Activated naive CD8-positive, alpha-beta T cell treated with anti-CD3 and anti-CD28 coated beads, Interleukin-2, amount 50 U/mL, for 16 hours (primary cell): Measurements from ENCODE around the gene FRMPD4.
"Not testable (repeated sequence)": the region's sequence is repeated elsewhere in the genome, so short reads cannot be mapped to it uniquely, and the experiment has no call there.

ENCODE experiments used
- DNase-seq: peaks from one replicate; pipeline ENCODE4 v3.0.0-alpha.2; 2020; ENCODE audit warnings: low read depth, low spot score

Gene FRMPD4

DNA sequence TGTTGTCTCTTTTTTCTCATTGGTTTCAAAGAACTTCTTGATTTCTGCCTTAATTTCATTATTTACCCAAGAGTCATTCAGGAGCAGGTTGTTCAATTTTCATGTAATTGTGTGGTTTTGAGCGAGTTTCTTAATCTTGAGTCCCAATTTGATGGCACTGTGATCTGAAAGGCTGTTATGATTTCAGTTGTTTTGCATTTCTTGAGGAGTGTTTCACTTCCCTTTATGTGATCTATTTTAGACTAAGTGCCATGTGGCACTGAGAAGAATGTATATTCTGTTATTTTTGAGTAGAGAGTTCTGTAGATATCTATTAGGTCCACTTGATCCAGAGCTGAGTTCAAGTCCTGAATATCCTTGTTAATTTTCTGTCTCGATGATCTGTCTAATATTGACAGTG lies 377.1 kb downstream of the FRMPD4 start:
- DNase-seq, result not testable (repeated sequence)

- no peak for DNase-seq
These were observed 388.0 kb downstream of the FRMPD4 start for GRCh38 chrX:12526306-12526705.

DNA sequence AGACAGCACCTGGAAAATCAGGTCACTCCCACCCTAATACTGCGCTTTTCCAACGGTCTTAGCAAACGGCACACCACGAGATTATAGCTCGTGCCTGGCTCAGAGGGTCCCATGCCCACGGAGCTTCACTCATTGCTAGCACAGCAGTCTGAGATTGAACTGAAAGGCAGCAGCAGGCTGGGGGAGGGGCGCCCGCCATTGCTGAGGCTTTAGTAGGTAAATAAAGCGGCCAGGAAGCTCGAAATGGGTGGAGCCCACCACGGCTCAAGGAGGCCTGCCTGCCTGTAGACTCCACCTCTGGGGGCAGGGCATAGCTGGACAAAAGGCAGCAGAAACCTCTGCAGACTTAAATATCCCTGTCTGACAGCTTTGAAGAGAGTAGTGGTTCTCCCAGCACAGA lies 399.8 kb downstream of the FRMPD4 start:
- not testable (repeated sequence) for DNase-seq

GRCh38 chrX:12542251-12542650 lies 404.0 kb downstream of the FRMPD4 start:
- not testable (repeated sequence) for DNase-seq

GRCh38 chrX:12548341-12548740 lies 410.1 kb downstream of the FRMPD4 start:
- no peak for DNase-seq

DNA sequence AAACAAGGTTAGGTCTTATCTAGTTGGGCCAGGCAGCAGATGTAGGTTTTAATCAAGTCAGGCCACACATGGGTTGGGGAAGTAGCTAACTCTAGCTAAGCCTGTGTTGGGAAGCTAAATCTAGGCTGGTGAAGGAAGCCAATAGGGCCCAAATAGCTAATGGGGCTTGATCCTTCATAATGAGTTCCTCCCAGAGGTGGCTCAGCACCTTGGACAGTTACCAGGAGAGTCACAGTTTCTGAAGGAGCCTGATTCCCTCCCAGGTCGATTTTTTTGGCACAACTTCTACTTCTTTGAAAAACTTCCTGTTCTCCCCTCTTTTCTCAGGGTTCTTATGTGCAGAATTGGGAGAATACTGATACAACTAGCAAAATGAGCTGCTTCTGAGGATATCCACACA lies 410.5 kb downstream of the FRMPD4 start:
- no peak for DNase-seq

DNA sequence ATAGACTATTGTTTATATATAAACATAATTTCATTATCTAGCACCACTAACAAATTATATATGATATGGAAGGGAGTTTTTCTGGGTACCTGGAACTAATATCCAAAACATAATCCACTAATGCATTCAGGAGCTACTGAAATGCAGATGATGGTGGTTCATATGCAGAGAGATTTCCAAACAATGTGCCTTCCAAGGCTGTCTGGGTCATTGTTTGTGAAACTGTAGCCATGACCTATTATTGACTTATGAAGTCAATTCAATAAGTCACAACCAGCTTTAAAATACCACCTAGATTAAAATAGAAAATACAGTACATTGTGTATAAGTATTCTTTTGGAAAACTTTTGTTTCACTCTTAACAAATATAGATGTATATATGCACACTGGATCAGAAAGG lies 415.9 kb downstream of the FRMPD4 start:
- no peak for DNase-seq

- DNase-seq, result no peak
These were observed 424.8 kb downstream of the FRMPD4 start for GRCh38 chrX:12563121-12563520.

- no peak for DNase-seq
These were observed 425.9 kb downstream of the FRMPD4 start for GRCh38 chrX:12564221-12564620.

DNA sequence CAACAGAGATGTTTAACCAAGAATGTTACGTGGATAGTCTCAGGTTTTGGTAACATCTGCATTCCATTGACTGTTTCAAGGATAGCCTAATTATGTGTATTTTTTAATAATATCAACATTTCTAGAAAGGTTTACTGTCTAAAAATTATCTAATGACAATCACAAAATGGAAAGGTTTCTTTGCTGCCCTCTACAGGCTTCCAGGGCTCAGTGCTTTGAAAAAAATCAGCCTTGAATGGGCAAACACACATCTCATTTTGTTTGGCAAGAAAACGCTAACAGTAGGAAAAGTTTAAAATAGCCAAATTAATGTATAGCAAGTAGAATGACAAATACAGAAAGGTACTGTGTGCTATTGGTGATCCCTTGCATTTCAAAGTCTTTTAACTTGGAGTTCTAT lies 429.6 kb downstream of the FRMPD4 start:
- DNase-seq, result no peak

DNA sequence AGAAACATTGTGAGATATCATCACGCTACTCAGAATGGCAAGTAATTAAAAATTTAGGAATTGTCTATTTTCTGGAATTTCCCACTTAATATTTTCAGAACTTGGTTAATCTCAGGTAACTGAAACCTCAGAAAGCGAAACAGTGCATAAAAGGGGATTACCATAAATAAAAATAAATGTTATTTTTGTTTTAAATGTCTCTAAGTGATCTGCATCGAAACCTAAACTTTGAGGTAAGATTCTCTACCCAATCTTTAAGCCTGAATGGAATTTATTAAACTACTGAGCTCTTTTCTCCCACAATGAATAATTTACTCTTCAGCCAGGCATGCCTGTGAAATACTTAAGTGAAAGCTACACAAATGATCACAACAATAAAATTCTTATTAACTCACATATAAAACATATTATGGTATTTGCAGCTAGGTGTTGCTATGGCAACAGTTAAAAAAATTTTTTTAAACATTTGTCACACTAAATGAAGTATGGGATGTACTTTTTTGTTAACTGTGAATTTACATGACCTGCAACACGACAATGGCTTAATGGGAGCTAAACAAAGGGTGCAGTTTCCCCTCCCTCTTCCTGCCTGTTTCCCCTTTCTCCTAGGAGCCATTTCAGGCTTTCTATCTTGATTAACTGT lies 432.7 kb downstream of the FRMPD4 start:
- no peak for DNase-seq

GRCh38 chrX:12579311-12579710 lies 441.0 kb downstream of the FRMPD4 start:
- no peak for DNase-seq

DNA sequence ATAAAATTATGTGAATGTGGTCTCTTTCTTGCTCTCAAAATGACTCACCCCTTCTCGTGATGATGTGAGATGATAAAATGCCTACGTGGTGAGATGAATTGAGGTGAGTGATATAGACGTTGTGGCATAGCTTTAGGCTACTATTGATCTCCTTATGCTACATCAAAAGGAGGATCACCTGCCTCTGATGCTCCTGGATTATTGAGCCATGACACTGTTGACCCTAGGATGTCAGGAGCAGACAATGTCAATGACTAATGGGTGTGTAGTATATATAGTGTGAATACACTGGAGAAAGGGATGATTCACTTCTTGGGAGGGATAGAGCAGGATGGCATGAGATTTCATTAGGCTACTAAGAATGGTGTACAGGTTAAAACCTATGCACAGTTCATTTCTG lies 442.3 kb downstream of the FRMPD4 start:
- DNase-seq, result no peak

DNA sequence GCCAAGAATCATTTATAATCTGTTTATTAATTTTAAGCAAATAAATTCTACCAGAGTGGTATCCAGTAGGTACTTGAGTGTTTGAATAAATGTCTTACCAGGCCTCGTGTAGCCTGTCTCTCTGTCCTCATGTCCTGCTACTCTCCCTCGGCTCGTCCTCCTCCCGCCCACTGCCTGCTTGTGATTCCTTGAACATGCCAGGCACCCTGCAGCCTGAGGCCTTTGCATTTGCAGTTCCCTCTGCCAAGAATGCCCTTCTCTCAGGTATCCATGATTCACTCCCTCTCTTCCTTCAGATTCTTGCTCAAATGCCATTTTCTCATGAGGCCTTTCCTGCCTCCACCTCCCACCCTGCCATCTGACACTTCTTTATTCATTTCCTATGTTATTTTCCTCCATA lies 443.3 kb downstream of the FRMPD4 start:
- no peak for DNase-seq

DNA sequence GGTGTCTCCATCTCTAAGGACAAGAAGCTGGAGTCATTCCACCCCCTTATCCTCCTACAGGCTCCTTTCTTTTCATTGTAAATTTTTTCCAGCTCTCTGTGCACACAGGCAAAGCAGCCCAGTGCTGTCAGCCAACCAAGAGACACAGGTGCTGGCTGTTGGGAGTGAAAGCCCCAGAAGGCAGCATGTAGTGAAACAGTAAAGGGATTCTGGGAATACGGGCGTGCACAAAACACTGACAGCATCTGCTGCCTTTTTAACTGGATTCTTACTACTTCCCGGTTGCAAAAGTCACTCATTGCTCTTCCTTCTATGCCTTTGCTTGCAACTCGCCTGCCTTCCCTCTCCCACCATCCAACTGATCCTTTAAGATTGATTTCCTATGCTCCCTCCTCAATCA lies 444.4 kb downstream of the FRMPD4 start:
- no peak for DNase-seq

GRCh38 chrX:12583543-12583942 lies 445.3 kb downstream of the FRMPD4 start:
- DNase-seq, result no peak

GRCh38 chrX:12595720-12596119 lies 457.4 kb downstream of the FRMPD4 start:
- no peak for DNase-seq

- no peak for DNase-seq
These were observed 471.8 kb downstream of the FRMPD4 start for GRCh38 chrX:12610079-12610478.

GRCh38 chrX:12611471-12611870 lies 473.2 kb downstream of the FRMPD4 start:
- DNase-seq, result no peak

DNA sequence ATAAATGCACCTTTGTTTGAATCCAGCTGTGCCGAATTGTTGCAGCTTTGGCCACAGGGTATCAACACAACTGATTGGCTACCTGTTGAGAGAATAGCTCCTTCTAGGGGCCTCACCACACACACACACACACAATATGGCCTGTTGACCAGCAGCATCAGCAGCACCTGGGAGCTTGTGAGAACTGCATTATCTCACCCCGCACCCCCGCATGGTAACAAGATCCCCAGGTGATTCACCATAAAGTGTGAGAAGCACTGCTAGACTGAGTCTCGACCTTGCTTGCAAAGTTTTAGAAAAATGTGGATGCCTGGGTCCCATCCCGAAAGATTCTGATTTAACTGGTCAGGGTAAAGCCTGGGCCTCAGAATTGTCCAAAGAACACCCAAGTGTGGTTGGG lies 476.0 kb downstream of the FRMPD4 start:
- DNase-seq, result no peak

DNA sequence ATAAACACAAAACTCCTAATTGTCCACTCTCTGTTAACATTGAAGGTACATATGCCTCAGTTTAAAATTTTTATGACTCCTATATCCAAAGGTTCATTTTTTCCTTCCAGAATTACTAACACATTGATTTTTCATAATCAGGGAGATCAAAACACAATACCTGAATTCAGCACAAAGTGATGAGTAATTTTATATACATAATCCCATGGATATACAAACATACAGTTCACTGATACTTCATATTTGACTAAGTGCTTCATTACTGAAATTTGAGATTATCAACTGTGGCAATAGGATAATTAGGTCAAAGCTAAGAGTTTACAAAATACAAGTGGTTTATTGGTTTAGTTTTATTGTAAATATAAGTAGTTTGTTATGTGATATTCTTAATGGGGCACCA lies 476.8 kb downstream of the FRMPD4 start:
- DNase-seq, result no peak

DNA sequence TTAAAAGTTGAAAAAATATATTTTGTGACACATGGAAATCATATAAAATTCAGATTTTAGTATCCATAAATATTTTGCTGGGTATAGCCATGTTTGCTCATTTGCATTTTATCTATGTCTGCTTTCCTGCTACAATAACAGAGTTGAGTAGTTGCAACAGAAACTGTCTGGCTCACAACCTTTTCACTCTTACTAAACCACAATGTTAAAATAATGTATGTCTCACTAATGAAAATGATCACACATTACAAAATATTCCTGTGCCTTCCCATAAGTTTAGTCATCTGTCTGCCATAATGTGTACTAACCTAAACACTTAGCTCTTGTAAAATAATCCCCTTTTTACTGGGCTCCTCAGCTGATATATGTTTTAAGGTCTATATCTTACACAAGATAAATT lies 479.0 kb downstream of the FRMPD4 start:
- DNase-seq, result no peak

GRCh38 chrX:12647230-12647629 lies 509.0 kb downstream of the FRMPD4 start:
- DNase-seq, result no peak

DNA sequence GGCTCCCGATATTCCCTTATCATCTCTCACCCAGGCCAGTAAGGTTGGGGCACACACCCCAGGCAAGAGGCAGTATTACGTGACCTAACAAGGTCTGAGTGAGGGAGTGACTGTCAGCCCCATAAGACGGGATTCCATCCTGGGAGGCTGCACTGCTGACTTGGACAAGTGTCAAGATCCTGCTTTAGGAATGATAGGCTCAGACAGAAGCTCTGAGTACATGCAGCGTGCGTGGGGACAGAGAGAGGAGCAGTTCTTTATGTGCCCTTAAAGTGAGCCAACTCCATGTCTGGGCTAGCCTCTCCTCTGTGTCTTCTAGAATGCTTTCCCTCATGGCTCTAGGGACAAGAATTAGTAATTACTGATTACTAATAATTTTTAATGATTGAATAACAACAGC lies 510.7 kb downstream of the FRMPD4 start:
- no peak for DNase-seq
